Measurements from ENCODE around the gene CDH15. TPM values are rescaled to one million over a fixed set of nuclear protein-coding genes. Genes with fewer than 3 reads are reported as not detected.

The CDH15 gene
- polyA plus RNA-seq, 3 donors: 0.09 TPM; not detected in 2

- WGBS, 3 donors: 43 to 49% (median 43%) methylated on average over 49 of the region's 49 CpGs
- H3K27ac ChIP-seq (ENCODE audit: low read depth, low read length): no peak overlapping the region
Measured at GRCh38 chr16:89202422-89203215, 31.1 kb downstream of the CDH15 start.

- no peak overlapping the region for H3K27ac ChIP-seq (ENCODE audit: low read depth, low read length)
- WGBS, 3 donors: 90 to 93% (median 92%) methylated on average over 4 of the region's 4 CpGs
Measured at GRCh38 chr16:89207993-89208392, 36.4 kb downstream of the CDH15 start.

GRCh38 chr16:89209522-89210044 is 38.0 kb downstream of the CDH15 start:
- H3K27ac ChIP-seq (ENCODE audit: low read depth, low read length): no peak overlapping the region
- WGBS, 3 donors: 66 to 77% (median 67%) methylated on average over 14 to 15 of the region's 15 CpGs

- 74 to 84% (median 77%) methylated on average over 11 of the region's 11 CpGs for WGBS, 3 donors
Measured at GRCh38 chr16:89210165-89210903, 38.8 kb downstream of the CDH15 start.

GRCh38 chr16:89210904-89211515 is 39.5 kb downstream of the CDH15 start:
- WGBS, 3 donors: 65 to 69% (median 67%) methylated on average over 15 of the region's 15 CpGs
- H3K27ac ChIP-seq (ENCODE audit: low read depth, low read length): no peak overlapping the region

More at GRCh38 chr16:89210165-89210903, 38.8 kb downstream of the CDH15 start:
- H3K27ac ChIP-seq (ENCODE audit: low read depth, low read length): no peak overlapping the region

- no peak overlapping the region for H3K27ac ChIP-seq (ENCODE audit: low read depth, low read length)
- 1 to 2% (median 2%) methylated on average over 25 of the region's 25 CpGs for WGBS, 3 donors
Measured at GRCh38 chr16:89216315-89217137, 45.0 kb downstream of the CDH15 start.

- WGBS, 3 donors: 0 to 1% (median 0%) methylated on average over 11 of the region's 11 CpGs
- H3K27ac ChIP-seq (ENCODE audit: low read depth, low read length): peak overlapping the region; percentile 88
Measured at GRCh38 chr16:89217138-89217387, 45.5 kb downstream of the CDH15 start.

GRCh38 chr16:89217388-89218191 is 46.0 kb downstream of the CDH15 start, which contains the start of gene ZNF778:
ZNF778 (plus strand) TSS chr16:89217703; CDS start chr16:89221128, 3,425 bp downstream.
- H3K27ac ChIP-seq (ENCODE audit: low read depth, low read length): peak within 1 kb of the TSS; percentile 88
- WGBS, 3 donors: 0 to 1% (median 0%) methylated on average over 90 to 91 of the region's 91 CpGs

GRCh38 chr16:89219365-89219764 is 47.8 kb downstream of the CDH15 start:
- WGBS, 3 donors: 68 to 71% (median 70%) methylated on average over 5 of the region's 5 CpGs
- H3K27ac ChIP-seq (ENCODE audit: low read depth, low read length): no peak overlapping the region

- whole genome bisulfite sequencing, 3 donors: 81 to 87% (median 83%) methylated on average over 3 of the region's 3 CpGs
- no peak overlapping the region for H3K27ac ChIP-seq (ENCODE audit: low read depth, low read length)
Measured at GRCh38 chr16:89221604-89222003, 50.1 kb downstream of the CDH15 start.

- no peak overlapping the region for H3K27ac ChIP-seq (ENCODE audit: low read depth, low read length)
- WGBS, 3 donors: 92 to 95% (median 94%) methylated on average over 21 of the region's 21 CpGs
Measured at GRCh38 chr16:89222931-89223330, 51.4 kb downstream of the CDH15 start.

GRCh38 chr16:89224665-89225064 is 53.1 kb downstream of the CDH15 start:
- WGBS, 3 donors: 95 to 97% (median 96%) methylated on average over 8 to 10 of the region's 10 CpGs
- no peak overlapping the region for H3K27ac ChIP-seq (ENCODE audit: low read depth, low read length)

GRCh38 chr16:89230255-89230654 is 58.7 kb downstream of the CDH15 start:
- 91 to 98% (median 98%) methylated on average over 14 of the region's 14 CpGs for WGBS, 3 donors
- no peak overlapping the region for H3K27ac ChIP-seq (ENCODE audit: low read depth, low read length)

GRCh38 chr16:89232107-89232506 is 60.6 kb downstream of the CDH15 start:
- WGBS, 3 donors: 47 to 85% (median 51%) methylated on average over 2 of the region's 2 CpGs
- H3K27ac ChIP-seq (ENCODE audit: low read depth, low read length): no peak overlapping the region

GRCh38 chr16:89233678-89234490 is 62.3 kb downstream of the CDH15 start:
- H3K27ac ChIP-seq (ENCODE audit: low read depth, low read length): no peak overlapping the region
- 69 to 98% (median 72%) methylated on average over 16 of the region's 16 CpGs for WGBS, 3 donors

GRCh38 chr16:89237733-89238132 is 66.2 kb downstream of the CDH15 start:
- no peak overlapping the region for H3K27ac ChIP-seq (ENCODE audit: low read depth, low read length)
- 93 to 96% (median 93%) methylated on average over 3 of the region's 3 CpGs for WGBS, 3 donors

Measured in adipose tissue (tissue), 3 donors.